MM.1S (cell line): ENCODE measurements around the gene HEXIM2.

ENCODE experiments used
- DNase-seq: peaks from one replicate; pipeline ENCODE4 v3.0.0-alpha.2; 2015
- H2AFZ ChIP-seq: fragments of 300-600 bp; sonication (generic); 2 replicates; pipeline ENCODE4 v1.6.0; 2016; ENCODE audit warnings: antibody characterized with exemption, low read length
- H3F3A ChIP-seq: fragments of 300-600 bp; sonication (generic); 2 replicates; pipeline ENCODE4 v1.6.1; 2016; ENCODE audit warnings: mild to moderate bottlenecking, antibody characterized with exemption, low read length, moderate library complexity, mixed read lengths; ENCODE audit not compliant: insufficient read depth
- H3K27ac ChIP-seq: fragments of 300-600 bp; sonication (generic); 2 replicates; pipeline ENCODE4 v1.5.1; 2016; ENCODE audit warnings: mild to moderate bottlenecking, low read length
- H3K27me3 ChIP-seq: fragments of 300-600 bp; sonication (generic); replicated peaks from 2 replicates; pipeline ENCODE4 v1.6.0; 2016; ENCODE audit warnings: low read length; ENCODE audit not compliant: insufficient read depth
- H3K36me3 ChIP-seq: fragments of 300-600 bp; sonication (generic); replicated peaks from 2 replicates; pipeline ENCODE4 v1.6.1; 2016; ENCODE audit warnings: mild to moderate bottlenecking, low read length, mixed read lengths; ENCODE audit not compliant: insufficient read depth
- H3K4me1 ChIP-seq: fragments of 300-600 bp; sonication (generic); 2 replicates; pipeline ENCODE4 v1.6.1; 2016; ENCODE audit warnings: low read length, mixed read lengths
- H3K4me2 ChIP-seq: fragments of 300-600 bp; sonication (generic); 2 replicates; pipeline ENCODE4 v1.6.0; 2016; ENCODE audit warnings: low read depth, low read length
- H3K4me3 ChIP-seq: fragments of 300-600 bp; sonication (generic); 2 replicates; pipeline ENCODE4 v1.5.1; 2016; ENCODE audit warnings: low read length, mixed read lengths
- H3K79me2 ChIP-seq: fragments of 300-600 bp; sonication (generic); 2 replicates; pipeline ENCODE4 v1.6.1; 2016; ENCODE audit warnings: mixed run types, low read length, mixed read lengths
- H3K9ac ChIP-seq: fragments of 300-600 bp; sonication (generic); 2 replicates; pipeline ENCODE4 v1.6.1; 2016; ENCODE audit warnings: low read length, mixed read lengths
- H3K9me2 ChIP-seq: fragments of 300-600 bp; sonication (generic); replicated peaks from 2 replicates; pipeline ENCODE4 v1.6.1; 2016; ENCODE audit warnings: mild to moderate bottlenecking, low read length, mixed read lengths; ENCODE audit not compliant: insufficient read depth
- H3K9me3 ChIP-seq: fragments of 300-600 bp; sonication (generic); replicated peaks from 2 replicates; pipeline ENCODE4 v1.6.1; 2016; ENCODE audit warnings: mild to moderate bottlenecking, low read length, mixed read lengths; ENCODE audit not compliant: insufficient read depth
- H4K20me1 ChIP-seq: fragments of 300-600 bp; sonication (generic); 2 replicates; pipeline ENCODE4 v1.6.1; 2016; ENCODE audit warnings: mild to moderate bottlenecking, low read length, moderate library complexity, mixed read lengths; ENCODE audit not compliant: insufficient read depth
- EZH2 ChIP-seq: fragments of 300-600 bp; sonication (generic); optimal IDR thresholded peaks from 2 replicates; pipeline ENCODE3; 2017; ENCODE audit warnings: low read depth, mild to moderate bottlenecking, antibody characterized with exemption, low read length, mixed read lengths
- EZH2phosphoT487 ChIP-seq: fragments of 300-600 bp; sonication (generic); IDR thresholded peaks from 2 replicates; pipeline ENCODE4 v1.6.1; 2018; ENCODE audit warnings: antibody characterized with exemption, low read length
- TF ChIP-seq, protein P1 (sequence below): fragments of 300-600 bp; sonication (generic); IDR thresholded peaks from 2 replicates; pipeline ENCODE4 v1.5.1; 2016; ENCODE audit warnings: antibody characterized with exemption, low read length, mixed read lengths

Gene HEXIM2

DNA sequence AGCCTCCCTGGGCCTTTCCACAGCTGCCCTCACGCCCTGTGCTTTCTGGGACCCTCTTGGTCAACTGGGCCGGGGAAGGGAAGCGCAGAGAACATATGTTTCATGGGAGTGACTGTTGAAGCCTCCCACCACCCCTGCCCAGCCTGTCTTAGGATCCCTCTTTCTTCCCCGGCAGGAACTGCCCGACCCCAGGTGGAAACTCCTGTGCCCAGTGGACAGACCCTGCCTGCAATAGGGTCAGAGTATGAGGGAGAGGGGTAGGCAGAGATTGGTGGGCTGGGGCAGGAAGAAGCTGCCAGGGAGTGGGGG is 10.5 kb downstream of the HEXIM2 start:
- Histone ChIP-seq H3F3A (no peaks in the 10 kb centered on the region), H2AFZ (peak overlapping the region; percentile 10; the same call in 1 of the 2 replicates), H3K4me3 (no peak overlapping the region), H3K4me2 (peak overlapping the region; percentile 80; the same call in 1 of the 2 replicates), H3K27ac (no peak overlapping the region), H4K20me1 (no peaks in the 10 kb centered on the region), H3K4me1 (no peaks in the 10 kb centered on the region), H3K36me3 (no peaks in the 10 kb centered on the region), H3K9me3 (no peaks in the 10 kb centered on the region), H3K9me2 (no peaks in the 10 kb centered on the region), H3K79me2 (no peaks in the 10 kb centered on the region), H3K27me3 (no peaks in the 10 kb centered on the region), H3K9ac (no peak overlapping the region)
- TF ChIP-seq EZH2phosphoT487 (no peak), EZH2 (no peak)
- TF ChIP-seq, protein P1, sequence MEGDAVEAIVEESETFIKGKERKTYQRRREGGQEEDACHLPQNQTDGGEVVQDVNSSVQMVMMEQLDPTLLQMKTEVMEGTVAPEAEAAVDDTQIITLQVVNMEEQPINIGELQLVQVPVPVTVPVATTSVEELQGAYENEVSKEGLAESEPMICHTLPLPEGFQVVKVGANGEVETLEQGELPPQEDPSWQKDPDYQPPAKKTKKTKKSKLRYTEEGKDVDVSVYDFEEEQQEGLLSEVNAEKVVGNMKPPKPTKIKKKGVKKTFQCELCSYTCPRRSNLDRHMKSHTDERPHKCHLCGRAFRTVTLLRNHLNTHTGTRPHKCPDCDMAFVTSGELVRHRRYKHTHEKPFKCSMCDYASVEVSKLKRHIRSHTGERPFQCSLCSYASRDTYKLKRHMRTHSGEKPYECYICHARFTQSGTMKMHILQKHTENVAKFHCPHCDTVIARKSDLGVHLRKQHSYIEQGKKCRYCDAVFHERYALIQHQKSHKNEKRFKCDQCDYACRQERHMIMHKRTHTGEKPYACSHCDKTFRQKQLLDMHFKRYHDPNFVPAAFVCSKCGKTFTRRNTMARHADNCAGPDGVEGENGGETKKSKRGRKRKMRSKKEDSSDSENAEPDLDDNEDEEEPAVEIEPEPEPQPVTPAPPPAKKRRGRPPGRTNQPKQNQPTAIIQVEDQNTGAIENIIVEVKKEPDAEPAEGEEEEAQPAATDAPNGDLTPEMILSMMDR, result no peak
- DNase-seq, result no peak

DNA sequence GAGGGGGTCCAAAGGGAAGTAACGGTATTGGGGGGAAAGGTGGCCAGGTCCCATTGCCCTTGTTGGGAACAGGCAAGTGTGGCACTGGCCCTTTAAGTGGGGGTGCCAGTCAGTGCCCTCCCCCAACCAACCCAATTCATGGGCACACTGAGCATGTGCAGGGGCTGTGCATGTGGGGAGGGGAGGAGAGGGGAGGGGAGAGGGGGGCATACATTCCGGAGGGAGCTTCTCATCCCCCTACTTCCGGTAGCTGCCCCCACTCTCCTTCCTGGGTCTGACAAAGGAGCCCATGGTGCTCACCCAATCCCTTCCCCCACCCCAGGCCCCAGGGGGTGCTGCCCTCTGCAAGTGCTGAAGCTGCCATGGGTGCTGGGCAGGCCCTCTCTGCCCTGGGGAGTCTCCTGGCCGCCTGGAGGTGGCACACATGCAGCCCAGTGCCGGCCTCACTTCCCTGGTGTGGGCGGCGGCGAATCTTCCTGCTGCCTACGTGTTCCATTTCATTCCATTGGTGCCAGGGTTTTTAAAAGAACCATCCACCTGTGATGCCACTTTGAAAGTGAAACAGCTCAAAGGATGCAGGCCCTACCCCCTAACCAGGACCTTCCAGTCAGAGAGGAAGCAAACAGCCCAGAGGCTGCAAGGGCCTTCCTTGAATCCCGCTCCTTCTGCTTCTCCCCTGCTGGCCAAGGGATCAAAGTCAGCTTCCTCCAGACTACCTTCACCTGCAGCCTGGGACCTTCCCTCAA is 11.0 kb downstream of the HEXIM2 start:
- Histone ChIP-seq H3K4me3 (peak overlapping the region; percentile 45), H3K4me2 (peak overlapping the region; percentile 80), H3K9ac (peak overlapping the region; percentile 44; the same call in 1 of the 2 replicates), H3K9me2 (no peaks in the 10 kb centered on the region), H4K20me1 (no peaks in the 10 kb centered on the region), H3K4me1 (no peaks in the 10 kb centered on the region), H3F3A (no peaks in the 10 kb centered on the region), H3K27me3 (no peaks in the 10 kb centered on the region), H3K79me2 (no peaks in the 10 kb centered on the region), H3K36me3 (no peaks in the 10 kb centered on the region), H3K9me3 (no peaks in the 10 kb centered on the region), H2AFZ (peak overlapping the region; percentile 89), H3K27ac (peak overlapping the region; percentile 47; the same call in 1 of the 2 replicates)
- peak; percentile 56 for DNase-seq
- TF ChIP-seq, protein P1, result peak; percentile 48
- no peak for TF ChIP-seq EZH2phosphoT487

DNA sequence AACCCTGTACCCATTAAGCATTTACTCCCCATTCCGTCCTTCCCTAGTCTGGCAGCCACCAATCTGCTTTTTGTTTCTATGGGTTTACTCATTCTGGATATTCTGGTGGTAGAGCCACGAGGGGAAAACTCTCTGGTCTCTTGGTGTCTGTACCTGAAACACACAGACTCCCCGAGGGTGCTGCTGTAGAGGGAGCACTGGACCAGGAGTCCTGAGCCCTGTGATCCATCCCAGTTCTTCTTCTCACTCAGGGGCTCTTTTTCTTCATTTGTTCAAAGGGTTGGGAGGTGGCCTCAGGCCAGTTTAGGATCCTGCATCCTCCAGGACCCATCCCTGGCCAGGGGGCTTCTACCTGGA is 14.1 kb downstream of the HEXIM2 start:
- no peaks in the 10 kb centered on the region for H3K4me1 ChIP-seq

More for the DNA sequence above, 14.1 kb downstream of the HEXIM2 start:
- Histone ChIP-seq H3K79me2 (no peaks in the 10 kb centered on the region), H3K27me3 (no peaks in the 10 kb centered on the region), H3K36me3 (no peaks in the 10 kb centered on the region), H3K27ac (no peak overlapping the region), H3K4me3 (no peak overlapping the region), H3K9ac (no peak overlapping the region), H3K4me2 (no peak overlapping the region), H3K9me2 (no peaks in the 10 kb centered on the region), H3K9me3 (no peaks in the 10 kb centered on the region), H2AFZ (0 out of 2 replicates have a peak overlapping the region, but pooled peaks have one; percentile 0), H4K20me1 (no peaks in the 10 kb centered on the region), H3F3A (no peaks in the 10 kb centered on the region)
- TF ChIP-seq, protein P1, result no peak
- TF ChIP-seq EZH2 (no peak), EZH2phosphoT487 (no peak)
- no peak for DNase-seq
